Upper lobe of right lung (tissue), 1 donor: Measurements from ENCODE around the gene SUPT5H. TPM values are rescaled to one million over a fixed set of nuclear protein-coding genes. Genes with fewer than 3 reads are reported as not detected.
A peak's percentile ranks its signal among the peaks of the same experiment; 100 is the strongest.

Source experiments
- ATAC-seq: fragments of 200-7000 bp; cut with Tn5 transposase; one replicate; pipeline ENCODE4 v1.9.1; 2020; ENCODE audit warnings: mild to moderate bottlenecking, moderate library complexity
- DNase-seq: peaks from one replicate; pipeline ENCODE4 v3.0.0-alpha.2; 2020
- H3K27ac ChIP-seq: fragments of 200-600 bp; one replicate; pipeline ENCODE4 v1.8.0; 2022
- H3K27me3 ChIP-seq: fragments of 200-600 bp; one replicate; pipeline ENCODE4 v1.8.0; 2022; ENCODE audit warnings: mild to moderate bottlenecking
- H3K36me3 ChIP-seq: fragments of 200-600 bp; one replicate; pipeline ENCODE4 v1.8.0; 2022
- H3K4me1 ChIP-seq: fragments of 200-600 bp; one replicate; pipeline ENCODE4 v1.8.0; 2022
- H3K4me3 ChIP-seq: fragments of 200-600 bp; one replicate; pipeline ENCODE4 v1.8.0; 2022; ENCODE audit warnings: mild to moderate bottlenecking
- H3K9me3 ChIP-seq: fragments of 200-600 bp; one replicate; pipeline ENCODE4 v1.8.0; 2022
- CTCF ChIP-seq: fragments of 200-600 bp; IDR thresholded peaks from one replicate; pipeline ENCODE4 v1.8.0; 2022; ENCODE audit warnings: antibody characterized with exemption
- intact Hi-C: fragments of 100-400 bp; cut with DNase I; formaldehyde crosslinking; loops from one replicate; pipeline ENCODE4 v1.11.0; 2022
- total RNA-seq: library from RNA; stranded (reverse); fragmentation: NEBNext Ultra II Directional; extraction: Animal tissue kit (Norgen Biotek cat#: 25700); gene quantifications from one replicate; pipeline ENCODE4 v1.2.1, GENCODE V29; 2021
- donor health status: DM: no; HTN: yes; CAD: no; lungs with severe emphysema.

SUPT5H gene
- total RNA-seq, 1 donor from 2014 or later, result 98.4 TPM

DNA sequence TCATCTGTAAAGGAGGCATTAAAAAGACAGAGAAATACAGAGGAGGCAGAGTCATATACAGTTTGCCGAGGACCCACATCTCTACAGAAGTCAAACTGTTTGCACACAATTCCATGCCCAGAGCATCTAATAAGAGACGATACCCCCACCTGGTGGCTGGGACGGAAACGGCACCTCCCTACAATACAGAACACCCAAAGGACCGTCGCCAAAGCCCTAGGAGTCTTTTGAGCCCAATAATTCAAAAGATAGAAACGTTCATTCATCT lies 33.6 kb upstream of the SUPT5H start:
- intact Hi-C loops, result no loop called here

DNA sequence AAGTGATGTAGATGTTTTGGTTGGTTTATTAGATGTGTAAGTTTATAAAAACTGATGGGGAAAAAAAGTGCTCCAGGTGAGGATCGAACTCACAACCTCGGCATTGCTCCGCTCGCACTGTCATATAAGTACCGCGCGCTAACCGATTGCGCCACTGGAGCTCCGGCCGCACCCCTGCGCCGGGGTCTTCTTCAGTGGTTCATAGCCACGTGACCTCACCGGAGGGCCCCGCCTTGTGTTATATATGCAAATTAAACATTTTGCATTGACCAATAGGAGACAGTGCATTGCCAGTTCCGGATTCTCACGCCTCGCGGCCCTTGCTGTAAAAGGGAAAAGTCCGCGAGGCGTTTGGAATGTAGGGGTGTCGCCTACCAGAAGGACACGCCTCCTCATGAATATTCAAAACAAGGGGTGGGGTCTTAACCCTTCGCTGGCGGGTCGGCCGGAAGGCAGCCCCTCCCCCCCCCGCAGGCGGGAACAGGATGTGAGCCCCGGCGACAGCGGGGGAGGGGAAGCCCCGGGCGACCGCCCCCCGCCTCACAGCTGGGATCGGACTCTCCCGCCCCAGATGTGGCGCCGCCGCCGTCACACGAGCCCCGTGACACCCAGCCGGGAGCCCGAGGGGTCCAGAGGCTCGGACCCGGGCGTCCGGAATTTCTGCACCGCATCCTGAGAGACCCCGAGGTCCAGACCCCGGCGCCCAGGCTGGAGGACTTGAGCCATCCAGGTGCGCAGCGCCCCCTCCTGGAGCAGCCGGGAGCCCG lies 33.1 kb upstream of the SUPT5H start, which contains the start of gene PLEKHG2:
PLEKHG2 (plus strand) TSS at position 570 of the 767 bp plus-strand sequence. CDS start 1,418 bp downstream, outside the sequence.
- DNase-seq, result peak; percentile 96
- Histone ChIP-seq H3K36me3 (peaks cover 18% of the 10 kb centered on the region), H3K9me3 (no peaks in the 10 kb centered on the region), H3K27ac (peak within 1 kb of the TSS; percentile 100), H3K4me1 (peaks cover 29% of the 10 kb centered on the region), H3K4me3 (peak within 1 kb of the TSS; percentile 81), H3K27me3 (no peaks in the 10 kb centered on the region)
- intact Hi-C loops, result no loop called here
- peak; percentile 79 for TF ChIP-seq CTCF
- ATAC-seq, result peak; percentile 62

More for the DNA sequence above, 33.6 kb upstream of the SUPT5H start:
- peak; percentile 93 for DNase-seq
- H3K36me3 ChIP-seq, result peaks cover 18% of the 10 kb centered on the region
- peak; percentile 94 for TF ChIP-seq CTCF
- ATAC-seq, result peak; percentile 41
- peaks cover 29% of the 10 kb centered on the region for H3K4me1 ChIP-seq
- H3K27ac ChIP-seq, result peak overlapping the region; percentile 100
- peak overlapping the region; percentile 81 for H3K4me3 ChIP-seq
- no peaks in the 10 kb centered on the region for H3K9me3 ChIP-seq
- no peaks in the 10 kb centered on the region for H3K27me3 ChIP-seq

- no peaks in the 10 kb centered on the region for H3K27me3 ChIP-seq
- no peaks in the 10 kb centered on the region for H3K9me3 ChIP-seq
- TF ChIP-seq CTCF, result no peak
- peak overlapping the region; percentile 81 for H3K4me3 ChIP-seq
- intact Hi-C loops, result no loop called here
- H3K4me1 ChIP-seq, result peaks cover 29% of the 10 kb centered on the region
- peak overlapping the region; percentile 100 for H3K27ac ChIP-seq
- ATAC-seq (no peak), DNase-seq (no peak)
- H3K36me3 ChIP-seq, result peaks cover 13% of the 10 kb centered on the region
These were observed 32.5 kb upstream of the SUPT5H start for GRCh38 chr19:39412867-39413271.

- intact Hi-C loops, result no loop called here
- peak overlapping the region; percentile 81 for H3K4me3 ChIP-seq
- H3K36me3 ChIP-seq, result peaks cover 8% of the 10 kb centered on the region
- H3K27me3 ChIP-seq, result no peaks in the 10 kb centered on the region
- DNase-seq (peak; percentile 80), ATAC-seq (no peak)
- peaks cover 29% of the 10 kb centered on the region for H3K4me1 ChIP-seq
- peak overlapping the region; percentile 100 for H3K27ac ChIP-seq
- no peaks in the 10 kb centered on the region for H3K9me3 ChIP-seq
- no peak for TF ChIP-seq CTCF
These were observed 32.0 kb upstream of the SUPT5H start for GRCh38 chr19:39413272-39413910.

GRCh38 chr19:39413911-39414608 lies 31.3 kb upstream of the SUPT5H start:
- H3K27me3 ChIP-seq, result no peaks in the 10 kb centered on the region
- H3K9me3 ChIP-seq, result no peaks in the 10 kb centered on the region
- peak; percentile 71 for DNase-seq
- no peak for ATAC-seq
- peak; percentile 22 for TF ChIP-seq CTCF
- intact Hi-C loops, result no loop called here
- peak overlapping the region; percentile 100 for H3K27ac ChIP-seq
- H3K4me1 ChIP-seq, result peaks cover 29% of the 10 kb centered on the region
- peak overlapping the region; percentile 81 for H3K4me3 ChIP-seq
- peaks cover 7% of the 10 kb centered on the region for H3K36me3 ChIP-seq
